IPS DF 6.9 (cell line): ENCODE results near the gene SCGB3A2.

Source experiments
- DNase-seq: peaks from one replicate; pipeline ENCODE4 v3.0.0-alpha.2; 2013; ENCODE audit warnings: low read depth, low spot score
- H3K27ac ChIP-seq: one replicate; pipeline ENCODE4 v1.5.1; 2013; ENCODE audit warnings: low read length, control low read depth
- H3K27me3 ChIP-seq: 2 replicates; pipeline ENCODE4 v1.6.1; 2013; ENCODE audit warnings: mild to moderate bottlenecking, low read length; ENCODE audit not compliant: control insufficient read depth, insufficient read depth
- H3K36me3 ChIP-seq: 2 replicates; pipeline ENCODE4 v1.6.1; 2013; ENCODE audit warnings: low read length; ENCODE audit not compliant: control insufficient read depth, insufficient read depth
- H3K4me1 ChIP-seq: 2 replicates; pipeline ENCODE4 v1.6.1; 2013; ENCODE audit warnings: low read length; ENCODE audit not compliant: control insufficient read depth, insufficient read depth
- H3K4me3 ChIP-seq: 2 replicates; pipeline ENCODE4 v1.5.1; 2013; ENCODE audit warnings: mild to moderate bottlenecking, low read length
- H3K9me3 ChIP-seq: 2 replicates; pipeline ENCODE4 v1.6.1; 2013; ENCODE audit warnings: low read length, inconsistent platforms; ENCODE audit not compliant: control insufficient read depth, insufficient read depth
- WGBS: extraction: QIAGEN DNeasy Blood & Tissue Kit; methylation state at CpG from one replicate; pipeline ENCODE4 v1.1.7; 2013; ENCODE audit warnings: mixed read lengths, missing lambda C conversion rate; ENCODE audit not compliant: insufficient read length, insufficient coverage; 5-methylcytosine and 5-hydroxymethylcytosine counted together

The SCGB3A2 gene

DNA sequence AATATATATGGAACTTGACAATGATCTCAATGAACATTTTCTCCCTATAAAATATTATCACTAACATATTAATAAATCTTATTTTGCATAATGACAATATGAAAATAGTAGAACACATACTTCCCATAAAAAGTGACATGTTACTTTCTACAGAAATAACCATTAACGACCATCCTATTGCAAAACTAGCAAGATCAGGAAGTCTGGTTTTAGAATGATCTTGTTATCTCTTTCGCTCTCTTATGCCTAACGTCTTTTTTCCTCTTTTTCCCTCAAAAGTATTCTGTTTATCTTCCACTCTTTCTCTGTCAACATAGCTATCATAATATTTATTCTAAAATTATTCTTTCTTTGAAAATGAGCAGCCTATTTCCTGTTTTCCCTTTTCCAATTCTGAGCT, 49.4 kb downstream of the SCGB3A2 start:
- DNase-seq, result no peak
- no peaks in the 10 kb centered on the region for H3K36me3 ChIP-seq
- no peaks in the 10 kb centered on the region for H3K27me3 ChIP-seq
- WGBS, result no CpG with 5 or more reads among the region's 3 CpGs
- no peak overlapping the region for H3K4me3 ChIP-seq
- peaks cover 2% of the 10 kb centered on the region; the same call in 1 of the 2 replicates for H3K4me1 ChIP-seq
- no peaks in the 10 kb centered on the region for H3K9me3 ChIP-seq
- no peak overlapping the region for H3K27ac ChIP-seq

DNA sequence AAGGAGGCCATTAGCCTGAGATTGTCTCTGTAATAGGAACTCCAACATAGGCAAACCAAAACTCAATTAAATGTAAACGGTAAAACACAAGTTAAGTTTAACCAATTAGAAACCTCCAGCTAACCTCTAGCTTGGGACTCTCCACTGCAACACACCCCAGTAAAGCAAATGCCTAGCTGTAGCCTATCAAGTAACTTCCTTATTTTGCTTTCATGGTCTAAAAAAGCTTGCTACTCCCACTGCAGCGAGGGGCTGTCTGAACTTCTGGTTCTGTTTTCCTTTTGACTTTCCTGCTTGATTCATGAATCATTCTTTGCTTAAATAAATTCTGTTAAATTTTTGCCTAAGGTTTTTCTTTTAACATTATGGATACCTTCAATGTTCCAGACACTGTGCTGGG, 52.3 kb downstream of the SCGB3A2 start:
- Histone ChIP-seq H3K27me3 (no peaks in the 10 kb centered on the region), H3K36me3 (no peaks in the 10 kb centered on the region), H3K4me1 (no peaks in the 10 kb centered on the region), H3K4me3 (no peak overlapping the region), H3K27ac (no peak overlapping the region), H3K9me3 (no peaks in the 10 kb centered on the region)
- DNase-seq, result no peak
- WGBS, result no CpG with 5 or more reads among the region's 2 CpGs
